Fibroblast of the conjunctiva (primary cell): ENCODE results near the gene RNF11.

ENCODE experiments used
- DNase-seq: peaks from one replicate; pipeline ENCODE4 v3.0.0-alpha.2; 2010; ENCODE audit warnings: low read depth

The RNF11 gene

GRCh38 chr1:51297401-51298321 is 61.6 kb downstream of the RNF11 start:
- DNase-seq: no peak

- no peak for DNase-seq
Observed at GRCh38 chr1:51298322-51298705, 62.2 kb downstream of the RNF11 start.

GRCh38 chr1:51299185-51299885 is 63.3 kb downstream of the RNF11 start:
- no peak for DNase-seq

GRCh38 chr1:51299981-51300670 is 64.1 kb downstream of the RNF11 start:
- no peak for DNase-seq

- DNase-seq: no peak
Observed at GRCh38 chr1:51301152-51301843, 65.2 kb downstream of the RNF11 start.

GRCh38 chr1:51301844-51302162 is 65.7 kb downstream of the RNF11 start:
- no peak for DNase-seq

GRCh38 chr1:51302270-51302669 is 66.2 kb downstream of the RNF11 start:
- no peak for DNase-seq

GRCh38 chr1:51302746-51303145 is 66.7 kb downstream of the RNF11 start:
- no peak for DNase-seq

- DNase-seq: no peak
Observed at GRCh38 chr1:51303315-51303714, 67.2 kb downstream of the RNF11 start.

GRCh38 chr1:51303751-51304251 is 67.7 kb downstream of the RNF11 start:
- DNase-seq: peak; percentile 9

- DNase-seq: no peak
Observed at GRCh38 chr1:51304360-51304759, 68.3 kb downstream of the RNF11 start.

GRCh38 chr1:51305371-51305823 is 69.3 kb downstream of the RNF11 start:
- no peak for DNase-seq

- DNase-seq: no peak
Observed at GRCh38 chr1:51306950-51307349, 70.9 kb downstream of the RNF11 start.

- no peak for DNase-seq
Observed at GRCh38 chr1:51308636-51309035, 72.6 kb downstream of the RNF11 start.

GRCh38 chr1:51309291-51309690 is 73.2 kb downstream of the RNF11 start:
- no peak for DNase-seq

- DNase-seq: no peak
Observed at GRCh38 chr1:51310871-51311613, 75.0 kb downstream of the RNF11 start.

- DNase-seq: no peak
Observed at GRCh38 chr1:51311826-51312225, 75.8 kb downstream of the RNF11 start.

- DNase-seq: no peak
Observed at GRCh38 chr1:51312718-51313117, 76.6 kb downstream of the RNF11 start.

- no peak for DNase-seq
Observed at GRCh38 chr1:51313268-51313852, 77.3 kb downstream of the RNF11 start.

GRCh38 chr1:51313961-51314777 is 78.1 kb downstream of the RNF11 start:
- DNase-seq: peak; percentile 32
